IMR-90 (cell line): Measurements from ENCODE around the gene ARHGEF10L. TPM values are rescaled to one million over a fixed set of nuclear protein-coding genes. Genes with fewer than 3 reads are reported as not detected.

ENCODE experiments used
- ATAC-seq: fragments of 200-7000 bp; cut with Tn5 transposase; 2 replicates; pipeline ENCODE4 v1.9.1; 2020; ENCODE audit warnings: low read depth, mild to moderate bottlenecking, moderate library complexity
- BruUV-seq: library from RNA; stranded (reverse); fragments of 400-500 nt; replicated peaks from 2 replicates; lab custom pipeline; 2021; lab: Mats Ljungman, UMichigan
- CTCF ChIA-PET: fragments of 300-600 bp; formaldehyde crosslinking; extraction: SDS; loops from one replicate; lab custom pipeline; 2021; ENCODE audit warnings: antibody characterized with exemption; lab: Yijun Ruan, JAX
- POLR2A ChIA-PET: fragments of 300-600 bp; sonication (Branson Sonifier 250); formaldehyde crosslinking; loops from one replicate; lab custom pipeline; 2022; ENCODE audit warnings: antibody characterized with exemption; ENCODE audit not compliant: unreplicated experiment; lab: Charles Lee
- DNase-seq: peaks from one replicate; pipeline ENCODE4 v3.0.0; 2013
- H2AFZ ChIP-seq: replicated peaks from 2 replicates; pipeline ENCODE3; 2013; ENCODE audit warnings: low read length, mild to moderate bottlenecking; ENCODE audit not compliant: poor library complexity
- H2AK5ac ChIP-seq: 2 replicates; pipeline ENCODE4 v1.6.1; 2013; ENCODE audit warnings: low read depth, low read length, inconsistent platforms
- H2AK9ac ChIP-seq: replicated peaks from 2 replicates; pipeline ENCODE3; 2013; ENCODE audit warnings: mild to moderate bottlenecking, low read depth, low read length, moderate library complexity; ENCODE audit not compliant: poor library complexity
- H2BK120ac ChIP-seq: 2 replicates; pipeline ENCODE4 v1.6.1; 2013; ENCODE audit warnings: low read depth, low read length, inconsistent platforms
- H2BK15ac ChIP-seq: 3 replicates; pipeline ENCODE4 v1.6.1; 2013; ENCODE audit warnings: low read depth, low read length, inconsistent platforms
- H2BK20ac ChIP-seq: 2 replicates; pipeline ENCODE4 v1.6.1; 2013; ENCODE audit warnings: low read depth, mild to moderate bottlenecking, inconsistent platforms, low read length, moderate library complexity
- H2BK5ac ChIP-seq: 2 replicates; pipeline ENCODE4 v1.6.1; 2013; ENCODE audit warnings: mild to moderate bottlenecking, low read depth, low read length, inconsistent platforms; ENCODE audit not compliant: poor library complexity, severe bottlenecking
- H3K14ac ChIP-seq: replicated peaks from 2 replicates; pipeline ENCODE4 v1.6.1; 2013; ENCODE audit warnings: low read depth, low read length, inconsistent platforms
- H3K18ac ChIP-seq: 2 replicates; pipeline ENCODE4 v1.6.1; 2013; ENCODE audit warnings: low read depth, low read length, control low read depth
- H3K23ac ChIP-seq: 2 replicates; pipeline ENCODE4 v1.6.1; 2013; ENCODE audit warnings: low read depth, low read length, inconsistent platforms
- H3K27ac ChIP-seq: 2 replicates; pipeline ENCODE4 v1.5.1; 2013; ENCODE audit warnings: mild to moderate bottlenecking, control low read depth, low read length; ENCODE audit not compliant: insufficient read depth
- H3K27me3 ChIP-seq: 2 replicates; pipeline ENCODE4 v1.6.1; 2013; ENCODE audit warnings: low read length; ENCODE audit not compliant: control insufficient read depth, insufficient read depth
- H3K36me3 ChIP-seq: 2 replicates; pipeline ENCODE4 v1.6.1; 2013; ENCODE audit warnings: low read length, mixed read lengths; ENCODE audit not compliant: control insufficient read depth, insufficient read depth
- H3K4ac ChIP-seq: 2 replicates; pipeline ENCODE4 v1.6.1; 2013; ENCODE audit warnings: low read depth, low read length, inconsistent platforms
- H3K4me1 ChIP-seq: 2 replicates; pipeline ENCODE4 v1.6.1; 2013; ENCODE audit warnings: low read length, mixed read lengths; ENCODE audit not compliant: control insufficient read depth, insufficient read depth
- H3K4me2 ChIP-seq: 2 replicates; pipeline ENCODE4 v1.6.1; 2013; ENCODE audit warnings: low read depth, mild to moderate bottlenecking, control low read depth, low read length, moderate library complexity
- H3K4me3 ChIP-seq: 2 replicates; pipeline ENCODE4 v1.5.1; 2013; ENCODE audit warnings: low read depth, mild to moderate bottlenecking, control low read depth, low read length, moderate library complexity; ENCODE audit not compliant: insufficient read depth
- H3K56ac ChIP-seq: 2 replicates; pipeline ENCODE4 v1.6.1; 2013; ENCODE audit warnings: low read length, inconsistent platforms; ENCODE audit not compliant: insufficient read depth; ENCODE audit errors: extremely low read depth
- H3K79me1 ChIP-seq, 2 experiments: 2 replicates each; pipeline ENCODE4 v1.6.1; 2013; ENCODE audit warnings: low read length in 2 of 2, inconsistent platforms in 1 of 2, low read depth in 1 of 2
- H3K9ac ChIP-seq: 2 replicates; pipeline ENCODE4 v1.6.1; 2013; ENCODE audit warnings: low read depth, low read length, control low read depth
- H3K9me1 ChIP-seq: 2 replicates; pipeline ENCODE4 v1.6.1; 2013; ENCODE audit warnings: low read length, inconsistent platforms; ENCODE audit not compliant: insufficient read depth
- H3K9me3 ChIP-seq: 2 replicates; pipeline ENCODE4 v1.6.1; 2013; ENCODE audit warnings: low read length; ENCODE audit not compliant: control insufficient read depth, insufficient read depth
- H4K20me1 ChIP-seq: 2 replicates; pipeline ENCODE4 v1.6.1; 2013; ENCODE audit warnings: low read length, inconsistent platforms; ENCODE audit not compliant: insufficient read depth
- H4K5ac ChIP-seq: 2 replicates; pipeline ENCODE4 v1.6.1; 2013; ENCODE audit warnings: mild to moderate bottlenecking, low read depth, low read length, control low read depth
- H4K8ac ChIP-seq, 2 experiments: 2 replicates each; pipeline ENCODE4 v1.6.1; 2013; ENCODE audit warnings: low read depth in 2 of 2, low read length in 2 of 2, control low read depth in 1 of 2, inconsistent platforms in 1 of 2
- H4K91ac ChIP-seq: 2 replicates; pipeline ENCODE4 v1.6.1; 2013; ENCODE audit warnings: low read depth, low read length, inconsistent platforms; ENCODE audit not compliant: insufficient read depth
- BHLHE40 ChIP-seq: fragments of 150-350 bp; IDR thresholded peaks from 2 replicates; pipeline ENCODE4 v1.6.1; 2016; ENCODE audit warnings: mild to moderate bottlenecking, low read depth, low read length
- CEBPB ChIP-seq: IDR thresholded peaks from 2 replicates; pipeline ENCODE4 v1.6.1; 2012; ENCODE audit warnings: low read depth, low read length, improper control_type of control experiment
- CHD1 ChIP-seq: IDR thresholded peaks from 2 replicates; pipeline ENCODE4 v1.6.1; 2012; ENCODE audit warnings: low read depth, low read length, improper control_type of control experiment
- FOS ChIP-seq: fragments of 150-350 bp; IDR thresholded peaks from 2 replicates; pipeline ENCODE4 v1.6.1; 2016; ENCODE audit warnings: low read depth, low read length
- MAFK ChIP-seq: IDR thresholded peaks from 2 replicates; pipeline ENCODE4 v1.6.1; 2012; ENCODE audit warnings: low read depth, low read length, improper control_type of control experiment
- MAZ ChIP-seq: IDR thresholded peaks from 2 replicates; pipeline ENCODE4 v1.6.1; 2012; ENCODE audit warnings: low read depth, mild to moderate bottlenecking, low read length, improper control_type of control experiment, moderate library complexity, borderline replicate concordance
- MXI1 ChIP-seq: IDR thresholded peaks from 2 replicates; pipeline ENCODE4 v1.6.1; 2012; ENCODE audit warnings: low read depth, mild to moderate bottlenecking, low read length, moderate library complexity, borderline replicate concordance
- NFE2L2 ChIP-seq: fragments of 150-350 bp; IDR thresholded peaks from 2 replicates; pipeline ENCODE4 v1.6.1; 2016; ENCODE audit warnings: low read depth, mild to moderate bottlenecking, low read length
- POLR2A ChIP-seq: IDR thresholded peaks from 2 replicates; pipeline ENCODE4 v1.6.1; 2012; ENCODE audit warnings: mild to moderate bottlenecking, low read depth, low read length
- RAD21 ChIP-seq: IDR thresholded peaks from 2 replicates; pipeline ENCODE4 v1.6.1; 2012; ENCODE audit warnings: low read length, improper control_type of control experiment
- RCOR1 ChIP-seq: IDR thresholded peaks from 2 replicates; pipeline ENCODE4 v1.6.1; 2012; ENCODE audit warnings: mild to moderate bottlenecking, low read length, improper control_type of control experiment; ENCODE audit not compliant: insufficient replicate concordance
- RFX5 ChIP-seq: IDR thresholded peaks from 2 replicates; pipeline ENCODE4 v1.8.0; 2012; ENCODE audit warnings: low read depth, mild to moderate bottlenecking, low read length, moderate library complexity
- SMC3 ChIP-seq: fragments of 150-350 bp; IDR thresholded peaks from 2 replicates; pipeline ENCODE4 v1.6.1; 2016; ENCODE audit warnings: low read depth, mild to moderate bottlenecking, antibody characterized with exemption, low read length, moderate library complexity
- WGBS, 2 experiments: methylation state at CpG; one replicate each; pipeline versions ENCODE4 v1.1.5 to v1.1.7; 2013; ENCODE audit warnings: missing lambda C conversion rate in 2 of 2; ENCODE audit not compliant: insufficient read length in 1 of 2; ENCODE audit errors: extremely low coverage in 2 of 2; 5-methylcytosine and 5-hydroxymethylcytosine counted together
- dilution Hi-C: fragments of 300-500 bp; cut with HindIII; formaldehyde crosslinking; loops from one replicate; pipeline ENCODE4 v1.14.3; 2018; ENCODE audit warnings: low sequenced_read_pairs; ENCODE audit not compliant: unreplicated experiment
- in situ Hi-C: fragments of 300-500 bp; cut with MboI; formaldehyde crosslinking; loops from 3 replicates; pipeline ENCODE4 v1.14.3; 2019; ENCODE audit warnings: low sequenced_read_pairs, inconsistent platforms, mixed read lengths
- intact Hi-C: fragments of 100-400 bp; cut with micrococcal nuclease; formaldehyde crosslinking; loops from 2 replicates; pipeline ENCODE4 v1.10.0; 2022
- polyA plus RNA-seq, 3 experiments: library from polyadenylated mRNA; depleted of rRNA; stranded (reverse); fragments of >200 nt; gene quantifications; 2 replicates each; pipeline ENCODE4 v1.2.3, GENCODE V29; 2012; ENCODE audit warnings: low replicate concordance in 1 of 3
- total RNA-seq: library from RNA; depleted of rRNA; stranded (reverse); fragments of >200 nt; gene quantifications from 2 replicates; pipeline ENCODE4 v1.2.3, GENCODE V29; 2012
- TF ChIP-seq, protein P1 (sequence below): fragments of 150-350 bp; IDR thresholded peaks from 2 replicates; pipeline ENCODE4 v1.6.1; 2017; ENCODE audit warnings: mild to moderate bottlenecking, antibody characterized with exemption, low read length, low read depth
- TF ChIP-seq, protein P2 (sequence below): fragments of 150-350 bp; IDR thresholded peaks from 2 replicates; pipeline ENCODE4 v1.6.1; 2016; ENCODE audit warnings: low read depth, mild to moderate bottlenecking, low read length, moderate library complexity, borderline replicate concordance
- TF ChIP-seq, protein P3 (sequence below): conservative IDR thresholded peaks from 2 replicates; pipeline ENCODE4 v1.5.1; 2012; ENCODE audit warnings: mild to moderate bottlenecking, low read depth, low read length, improper control_type of control experiment

The ARHGEF10L gene
- total and polyA plus RNA-seq, 2 of the 4 experiments (the other 2 are of a cell fraction): 4.8 to 12.4 TPM

DNA sequence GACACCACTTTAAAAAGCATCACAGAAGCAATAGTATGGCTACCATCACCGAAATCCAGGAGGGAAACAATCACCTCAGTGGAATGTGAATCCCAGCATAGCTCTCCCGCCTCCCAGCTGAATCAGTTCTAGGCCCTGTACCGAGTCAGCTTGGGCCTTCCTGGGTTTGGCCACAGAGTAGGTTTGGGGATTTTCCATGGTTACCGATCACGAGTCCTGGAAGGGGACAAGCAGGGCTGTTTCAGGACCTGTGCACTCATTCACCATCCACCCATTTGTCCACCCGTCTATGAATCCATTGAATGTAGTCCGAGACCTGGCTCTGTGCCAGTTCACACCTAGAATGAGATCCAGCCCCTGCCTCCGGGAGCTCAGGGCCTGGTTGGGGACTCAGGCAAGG, 94.2 kb downstream of the ARHGEF10L start:
- ATAC-seq: peak; percentile 71
- BruUV-seq: no TSS peak
- intact Hi-C loops: no loop called here

More for the DNA sequence above, 94.2 kb downstream of the ARHGEF10L start:
- peak overlapping the region; percentile 80 for H2AFZ ChIP-seq
- H3K27me3 ChIP-seq: no peaks in the 10 kb centered on the region
- peaks cover 0 to 5% of the 10 kb centered on the region in 2 experiments; a peak in 1 of 4 replicates for H3K79me1 ChIP-seq
- dilution Hi-C loops (no loop called here), in situ Hi-C loops (no loop called here)
- no peaks in the 10 kb centered on the region for H3K9me3 ChIP-seq
- H3K4ac ChIP-seq: peak overlapping the region; percentile 60
- no peak overlapping the region for H3K9ac ChIP-seq
- H4K8ac ChIP-seq: peak overlapping the region in 1 of 2 experiments; percentile 64; a peak in 2 of 4 replicates
- peak overlapping the region; percentile 60; the same call in 1 of the 2 replicates for H2AK5ac ChIP-seq
- no peak for TF ChIP-seq BHLHE40
- no peak for TF ChIP-seq MXI1
- TF ChIP-seq SMC3: no peak
- TF ChIP-seq MAZ: no peak
- TF ChIP-seq MAFK: no peak
- TF ChIP-seq RCOR1: no peak
- no peak for TF ChIP-seq NFE2L2
- no peak for TF ChIP-seq CEBPB
- TF ChIP-seq, protein P1, sequence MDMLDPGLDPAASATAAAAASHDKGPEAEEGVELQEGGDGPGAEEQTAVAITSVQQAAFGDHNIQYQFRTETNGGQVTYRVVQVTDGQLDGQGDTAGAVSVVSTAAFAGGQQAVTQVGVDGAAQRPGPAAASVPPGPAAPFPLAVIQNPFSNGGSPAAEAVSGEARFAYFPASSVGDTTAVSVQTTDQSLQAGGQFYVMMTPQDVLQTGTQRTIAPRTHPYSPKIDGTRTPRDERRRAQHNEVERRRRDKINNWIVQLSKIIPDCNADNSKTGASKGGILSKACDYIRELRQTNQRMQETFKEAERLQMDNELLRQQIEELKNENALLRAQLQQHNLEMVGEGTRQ: no peak
- no peak for TF ChIP-seq RAD21
- no peak for TF ChIP-seq POLR2A
- TF ChIP-seq, protein P2, sequence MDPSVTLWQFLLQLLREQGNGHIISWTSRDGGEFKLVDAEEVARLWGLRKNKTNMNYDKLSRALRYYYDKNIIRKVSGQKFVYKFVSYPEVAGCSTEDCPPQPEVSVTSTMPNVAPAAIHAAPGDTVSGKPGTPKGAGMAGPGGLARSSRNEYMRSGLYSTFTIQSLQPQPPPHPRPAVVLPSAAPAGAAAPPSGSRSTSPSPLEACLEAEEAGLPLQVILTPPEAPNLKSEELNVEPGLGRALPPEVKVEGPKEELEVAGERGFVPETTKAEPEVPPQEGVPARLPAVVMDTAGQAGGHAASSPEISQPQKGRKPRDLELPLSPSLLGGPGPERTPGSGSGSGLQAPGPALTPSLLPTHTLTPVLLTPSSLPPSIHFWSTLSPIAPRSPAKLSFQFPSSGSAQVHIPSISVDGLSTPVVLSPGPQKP: no peak
- TF ChIP-seq, protein P3, sequence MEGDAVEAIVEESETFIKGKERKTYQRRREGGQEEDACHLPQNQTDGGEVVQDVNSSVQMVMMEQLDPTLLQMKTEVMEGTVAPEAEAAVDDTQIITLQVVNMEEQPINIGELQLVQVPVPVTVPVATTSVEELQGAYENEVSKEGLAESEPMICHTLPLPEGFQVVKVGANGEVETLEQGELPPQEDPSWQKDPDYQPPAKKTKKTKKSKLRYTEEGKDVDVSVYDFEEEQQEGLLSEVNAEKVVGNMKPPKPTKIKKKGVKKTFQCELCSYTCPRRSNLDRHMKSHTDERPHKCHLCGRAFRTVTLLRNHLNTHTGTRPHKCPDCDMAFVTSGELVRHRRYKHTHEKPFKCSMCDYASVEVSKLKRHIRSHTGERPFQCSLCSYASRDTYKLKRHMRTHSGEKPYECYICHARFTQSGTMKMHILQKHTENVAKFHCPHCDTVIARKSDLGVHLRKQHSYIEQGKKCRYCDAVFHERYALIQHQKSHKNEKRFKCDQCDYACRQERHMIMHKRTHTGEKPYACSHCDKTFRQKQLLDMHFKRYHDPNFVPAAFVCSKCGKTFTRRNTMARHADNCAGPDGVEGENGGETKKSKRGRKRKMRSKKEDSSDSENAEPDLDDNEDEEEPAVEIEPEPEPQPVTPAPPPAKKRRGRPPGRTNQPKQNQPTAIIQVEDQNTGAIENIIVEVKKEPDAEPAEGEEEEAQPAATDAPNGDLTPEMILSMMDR: no peak
- TF ChIP-seq FOS: no peak
- no peak for TF ChIP-seq CHD1
- TF ChIP-seq RFX5: no peak
- H2BK120ac ChIP-seq: peak overlapping the region; percentile 44; the same call in 1 of the 2 replicates
- no peak overlapping the region; the same call in 1 of the 2 replicates for H3K23ac ChIP-seq
- H3K4me2 ChIP-seq: no peak overlapping the region
- H3K4me1 ChIP-seq: peaks cover 10% of the 10 kb centered on the region
- H3K56ac ChIP-seq: no peak overlapping the region
- H3K4me3 ChIP-seq: no peak overlapping the region
- H2BK15ac ChIP-seq: peak overlapping the region; percentile 3; the same call in 1 of the 3 replicates
- 29% methylated on average over 1 of the region's 8 CpGs; no CpG with 5 or more reads in 1 of the 2 experiments for WGBS, 2 experiments
- H4K5ac ChIP-seq: no peak overlapping the region; the same call in 1 of the 2 replicates
- ChIA-PET CTCF (interaction anchor here (1.8 kb wide), 1 partner anchor 28 kb away, joined by 3 read pairs; no protein-coding TSS in a partner anchor), POLR2A (no interaction called here)
- no peak overlapping the region for H3K14ac ChIP-seq
- no peaks in the 10 kb centered on the region; the same call in 1 of the 2 replicates for H4K20me1 ChIP-seq
- H3K18ac ChIP-seq: no peak overlapping the region; the same call in 1 of the 2 replicates
- H2BK5ac ChIP-seq: peak overlapping the region; percentile 74
- peaks cover 39% of the 10 kb centered on the region for H3K36me3 ChIP-seq
- peaks cover 19% of the 10 kb centered on the region for H3K9me1 ChIP-seq
- H2AK9ac ChIP-seq: peak overlapping the region; percentile 98
- peak; percentile 79 for DNase-seq
- 0 out of 2 replicates have a peak overlapping the region, but pooled peaks have one; percentile 40 for H4K91ac ChIP-seq
- H3K27ac ChIP-seq: no peak overlapping the region; the same call in 1 of the 2 replicates
- H2BK20ac ChIP-seq: no peak overlapping the region
